NB4 (cell line): ENCODE results near the gene LDHA.

Source experiments
- CTCF ChIP-seq: IDR thresholded peaks from one replicate; pipeline ENCODE4 v1.5.1; 2012; ENCODE audit warnings: low read depth, low read length
- MAX ChIP-seq: IDR thresholded peaks from 2 replicates; pipeline ENCODE4 v1.6.1; 2011; ENCODE audit warnings: low read depth, low read length
- MYC ChIP-seq: IDR thresholded peaks from 2 replicates; pipeline ENCODE4 v1.6.1; 2011; ENCODE audit warnings: low read depth, low read length
- POLR2A ChIP-seq: IDR thresholded peaks from 2 replicates; pipeline ENCODE4 v1.6.1; 2011; ENCODE audit warnings: mild to moderate bottlenecking; ENCODE audit not compliant: insufficient read length; ENCODE audit errors: extremely low read depth

GRCh38 chr11:18394928-18395734 is 768 bp downstream of the LDHA start:
- TF ChIP-seq POLR2A (no peak), CTCF (no peak), MAX (no peak), MYC (no peak)
